Measurements from ENCODE around the gene NRAP. TPM values are rescaled to one million over a fixed set of nuclear protein-coding genes. Genes with fewer than 3 reads are reported as not detected.

The NRAP gene
- total RNA-seq, 2 experiments from 2014 or later, result not detected

DNA sequence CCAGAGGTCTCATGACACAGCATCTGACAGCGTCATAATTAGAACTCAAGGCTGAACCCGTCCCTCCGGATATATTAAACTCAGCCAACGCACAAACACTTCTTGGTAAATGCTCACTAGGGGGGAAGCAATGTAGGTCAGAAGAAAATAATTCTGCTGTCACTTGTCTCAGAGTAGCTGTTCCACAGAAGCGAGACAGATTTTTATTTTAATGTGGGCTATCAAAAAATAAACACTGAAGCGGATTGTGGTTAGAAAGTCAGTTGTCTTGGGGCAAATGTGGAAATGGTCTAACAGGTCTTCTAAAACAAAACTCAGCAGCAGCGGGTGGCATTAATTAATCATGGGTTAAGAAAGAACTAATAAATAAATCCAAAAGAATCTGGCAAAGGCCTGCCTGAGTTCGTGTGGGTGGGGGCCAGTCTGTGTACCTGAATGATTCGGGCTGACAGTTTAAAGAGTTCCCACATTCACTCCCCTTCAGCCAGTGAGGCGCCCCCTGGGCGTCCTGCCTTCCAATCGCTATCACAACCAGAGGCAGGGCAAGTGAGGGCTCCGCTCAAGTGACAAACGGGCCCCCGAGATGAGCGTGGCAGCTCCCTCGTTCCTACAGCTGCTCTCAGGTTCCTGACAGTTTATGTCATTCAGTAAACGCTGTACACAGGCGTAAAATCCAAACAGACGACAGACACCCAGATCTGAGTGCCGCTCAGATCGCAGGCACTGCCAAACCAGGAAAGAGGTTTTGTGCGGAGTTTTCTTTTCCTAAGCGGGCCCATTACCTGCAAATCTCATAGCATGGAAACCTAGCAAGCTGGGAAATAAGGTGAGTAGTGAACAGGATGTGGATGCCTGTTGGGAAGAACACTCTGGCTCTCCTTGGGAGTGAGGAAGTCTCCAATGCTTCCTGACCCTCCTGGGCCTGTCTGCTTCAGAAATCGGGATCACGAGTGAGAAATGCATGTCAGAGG lies 52.9 kb downstream of the NRAP start:
- H3K4me3 Mint-ChIP-seq, result no peak overlapping the region
- peaks cover 17% of the 10 kb centered on the region for H3K27me3 Mint-ChIP-seq
- no peaks in the 10 kb centered on the region for H3K4me1 Mint-ChIP-seq
- H3K27ac Mint-ChIP-seq, result no peak overlapping the region
- CTCF ChIA-PET, result no interaction called here
- DNase-seq, result no peak
- no peaks in the 10 kb centered on the region for H3K9me3 Mint-ChIP-seq
- POLR2A ChIA-PET, result no interaction called here
- no peaks in the 10 kb centered on the region for H3K36me3 Mint-ChIP-seq (ENCODE audit: low read depth)

DNA sequence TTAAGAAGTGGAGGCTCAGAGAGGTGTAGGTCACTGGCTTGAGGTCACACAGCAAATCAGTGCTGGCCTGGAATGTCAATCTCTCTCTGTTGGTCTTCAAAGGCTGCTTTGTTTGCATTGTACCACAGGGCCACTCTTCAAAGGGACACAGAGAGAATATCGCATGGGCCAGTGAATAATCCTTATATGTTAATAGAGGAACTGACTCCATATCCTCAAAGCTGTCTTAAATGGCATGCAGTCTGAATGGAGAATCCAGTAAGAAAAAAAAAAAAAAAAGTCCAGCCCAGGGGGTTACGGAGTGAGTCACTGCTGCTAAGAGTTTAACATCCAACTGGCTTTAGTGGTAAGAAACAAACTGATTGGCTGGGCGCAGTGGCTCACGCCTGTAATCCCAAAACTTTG lies 54.1 kb downstream of the NRAP start:
- Mint-ChIP-seq H3K4me3 (no peak overlapping the region), H3K4me1 (no peaks in the 10 kb centered on the region), H3K27me3 (peaks cover 12% of the 10 kb centered on the region), H3K9me3 (no peaks in the 10 kb centered on the region), H3K36me3 (ENCODE audit: low read depth) (no peaks in the 10 kb centered on the region), H3K27ac (no peak overlapping the region)
- no peak for DNase-seq
- ChIA-PET POLR2A (no interaction called here), CTCF (no interaction called here)

DNA sequence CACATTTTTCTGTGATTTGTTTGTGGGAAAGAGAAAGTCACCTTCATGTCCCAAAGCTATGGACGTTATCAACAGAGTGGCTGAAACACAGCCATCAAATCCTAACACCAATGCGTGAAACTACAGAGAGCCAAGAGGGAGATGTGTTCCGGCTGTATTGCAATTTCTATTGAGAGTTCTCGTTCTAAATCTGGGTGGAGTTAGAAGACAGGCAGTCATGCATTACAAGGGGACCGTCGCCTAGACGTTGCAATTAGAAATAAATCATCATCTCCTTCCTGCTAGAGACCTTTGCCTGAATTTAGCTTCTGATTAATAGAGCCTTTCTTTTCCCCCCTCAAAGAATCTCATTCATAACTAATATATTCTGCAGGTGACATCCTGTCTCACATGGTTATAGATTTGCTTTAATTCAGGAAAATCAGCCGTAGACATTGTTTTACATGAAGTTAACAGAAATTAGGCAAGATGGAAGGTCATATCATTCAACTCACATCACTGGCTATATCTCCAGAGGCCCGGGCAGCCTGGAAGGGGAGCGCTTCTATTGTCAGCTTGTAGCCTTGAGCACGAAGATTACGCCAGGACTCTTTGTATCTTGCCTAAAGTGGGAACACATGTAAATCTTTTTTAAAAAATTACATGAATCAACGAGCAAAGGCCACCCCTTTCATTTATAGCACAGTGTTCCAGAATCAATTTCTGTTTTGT lies 58.4 kb downstream of the NRAP start:
- ChIA-PET POLR2A (no interaction called here), CTCF (no interaction called here)
- H3K4me1 Mint-ChIP-seq, result no peaks in the 10 kb centered on the region
- H3K27ac Mint-ChIP-seq, result no peak overlapping the region
- H3K9me3 Mint-ChIP-seq, result peaks cover 5% of the 10 kb centered on the region
- no peaks in the 10 kb centered on the region for H3K36me3 Mint-ChIP-seq (ENCODE audit: low read depth)
- peaks cover 6% of the 10 kb centered on the region for H3K27me3 Mint-ChIP-seq
- no peak overlapping the region for H3K4me3 Mint-ChIP-seq
- DNase-seq, result no peak

DNA sequence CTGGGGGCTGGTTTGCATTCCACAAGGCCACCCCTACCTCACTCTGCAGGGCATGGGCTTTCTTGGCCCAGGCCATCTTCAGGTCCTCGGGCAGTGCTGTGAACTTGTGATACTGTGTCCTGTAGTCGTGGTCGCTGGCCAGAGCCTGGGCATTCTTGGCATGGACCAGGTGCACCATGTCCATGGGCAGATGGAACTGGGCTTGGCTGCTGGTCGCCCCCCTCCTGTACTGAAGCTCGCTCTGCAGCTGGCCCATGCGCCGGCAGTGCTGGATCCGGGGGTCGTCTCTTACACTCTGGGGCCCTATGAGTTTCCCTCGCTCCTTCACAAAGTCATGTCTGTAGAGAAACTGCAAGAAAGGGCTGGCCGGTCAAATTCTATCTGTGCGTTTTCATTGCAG lies 59.3 kb downstream of the NRAP start:
- H3K27me3 Mint-ChIP-seq, result peaks cover 6% of the 10 kb centered on the region
- CTCF ChIA-PET, result no interaction called here
- no peaks in the 10 kb centered on the region for H3K36me3 Mint-ChIP-seq (ENCODE audit: low read depth)
- DNase-seq, result no peak
- H3K27ac Mint-ChIP-seq, result no peak overlapping the region
- H3K4me3 Mint-ChIP-seq, result no peak overlapping the region
- no peaks in the 10 kb centered on the region for H3K4me1 Mint-ChIP-seq
- POLR2A ChIA-PET, result no interaction called here
- peaks cover 5% of the 10 kb centered on the region for H3K9me3 Mint-ChIP-seq

DNA sequence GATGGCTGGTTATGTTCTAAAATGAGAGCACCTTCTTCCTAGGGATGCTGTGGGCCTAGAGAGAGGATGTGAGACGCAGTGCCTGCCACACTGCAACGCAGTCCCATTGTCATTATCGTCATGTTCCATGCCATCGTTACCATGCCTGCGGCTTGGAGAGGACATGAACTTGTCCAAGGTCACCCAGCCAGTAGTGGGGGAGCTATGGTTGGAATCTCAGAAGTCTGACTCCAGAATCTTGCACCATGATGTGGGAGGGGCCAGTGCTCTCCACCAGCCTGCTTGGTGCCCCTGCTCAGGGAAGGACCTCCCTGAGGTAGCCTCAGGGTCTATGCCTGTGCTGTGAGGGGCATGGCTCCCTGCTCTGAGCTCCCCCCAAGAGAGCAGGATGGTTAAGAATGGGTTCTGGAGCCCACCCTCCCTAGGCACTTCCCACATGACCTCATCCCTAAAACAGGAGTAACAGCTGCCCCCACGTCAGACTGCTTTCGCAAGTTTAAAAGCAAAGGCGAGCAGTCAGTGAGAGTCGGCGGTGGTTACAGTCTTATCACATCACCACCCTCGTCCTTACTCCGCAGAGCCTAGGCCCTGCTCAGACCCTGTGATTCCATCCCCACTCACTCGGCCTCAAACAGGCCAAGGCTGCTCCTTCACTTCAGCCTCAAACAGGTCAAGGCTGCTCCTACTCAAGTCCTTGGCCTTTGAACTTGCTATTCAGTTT lies 60.6 kb downstream of the NRAP start:
- no peak overlapping the region for H3K27ac Mint-ChIP-seq
- no peaks in the 10 kb centered on the region for H3K36me3 Mint-ChIP-seq (ENCODE audit: low read depth)
- peaks cover 5% of the 10 kb centered on the region for H3K9me3 Mint-ChIP-seq
- CTCF ChIA-PET, result no interaction called here
- H3K4me3 Mint-ChIP-seq, result no peak overlapping the region
- H3K4me1 Mint-ChIP-seq, result no peaks in the 10 kb centered on the region
- DNase-seq, result no peak
- peaks cover 3% of the 10 kb centered on the region for H3K27me3 Mint-ChIP-seq
- POLR2A ChIA-PET, result no interaction called here

DNA sequence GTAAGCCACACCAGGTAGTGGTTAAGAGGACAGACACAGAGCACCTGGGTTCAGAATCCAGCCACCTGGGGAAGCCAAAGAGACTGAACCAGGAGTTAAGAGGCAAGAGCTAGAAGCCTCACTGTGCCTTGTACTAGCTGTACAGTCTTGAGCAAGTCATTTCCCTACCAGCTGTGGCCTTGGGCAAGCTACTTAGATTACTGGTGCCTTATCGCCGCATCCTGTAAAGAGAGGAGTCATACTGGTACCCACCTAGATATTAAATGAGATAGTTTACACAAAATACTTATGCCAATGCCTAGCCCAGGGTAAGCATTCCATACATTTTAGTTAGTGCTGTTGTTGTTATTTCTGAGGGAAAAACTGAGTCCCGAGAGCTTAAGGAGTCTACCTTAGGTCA lies 63.3 kb downstream of the NRAP start:
- H3K9me3 Mint-ChIP-seq, result peaks cover 5% of the 10 kb centered on the region
- H3K27me3 Mint-ChIP-seq, result peaks cover 4% of the 10 kb centered on the region
- DNase-seq, result no peak
- no peaks in the 10 kb centered on the region for H3K36me3 Mint-ChIP-seq (ENCODE audit: low read depth)
- POLR2A ChIA-PET, result no interaction called here
- no peak overlapping the region for H3K27ac Mint-ChIP-seq
- no peaks in the 10 kb centered on the region for H3K4me1 Mint-ChIP-seq
- no peak overlapping the region for H3K4me3 Mint-ChIP-seq
- CTCF ChIA-PET, result no interaction called here

DNA sequence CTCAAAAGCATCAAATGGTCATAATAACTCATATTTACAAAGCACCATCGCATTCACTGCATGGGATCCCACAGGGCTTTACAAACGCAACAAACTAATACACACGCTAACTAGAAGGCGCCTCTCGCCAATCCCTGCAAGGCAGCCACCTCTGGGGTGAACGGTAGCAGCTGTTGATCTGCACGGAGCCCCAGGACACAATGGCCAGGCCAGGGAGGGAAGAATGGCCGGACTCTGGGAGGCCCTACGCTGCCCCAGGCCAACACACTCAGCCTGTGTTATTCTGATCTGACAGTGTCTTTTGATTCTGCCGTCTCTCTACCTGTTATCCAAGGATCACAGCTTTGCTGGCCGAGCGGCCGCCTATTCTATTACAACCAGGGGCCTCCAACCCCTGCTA lies 69.2 kb downstream of the NRAP start:
- CTCF ChIA-PET, result no interaction called here
- H3K27ac Mint-ChIP-seq, result no peak overlapping the region
- no peak for DNase-seq
- no peaks in the 10 kb centered on the region for H3K36me3 Mint-ChIP-seq (ENCODE audit: low read depth)
- POLR2A ChIA-PET, result no interaction called here
- peaks cover 7% of the 10 kb centered on the region for H3K27me3 Mint-ChIP-seq
- no peak overlapping the region for H3K4me3 Mint-ChIP-seq
- no peaks in the 10 kb centered on the region for H3K9me3 Mint-ChIP-seq
- no peaks in the 10 kb centered on the region for H3K4me1 Mint-ChIP-seq

DNA sequence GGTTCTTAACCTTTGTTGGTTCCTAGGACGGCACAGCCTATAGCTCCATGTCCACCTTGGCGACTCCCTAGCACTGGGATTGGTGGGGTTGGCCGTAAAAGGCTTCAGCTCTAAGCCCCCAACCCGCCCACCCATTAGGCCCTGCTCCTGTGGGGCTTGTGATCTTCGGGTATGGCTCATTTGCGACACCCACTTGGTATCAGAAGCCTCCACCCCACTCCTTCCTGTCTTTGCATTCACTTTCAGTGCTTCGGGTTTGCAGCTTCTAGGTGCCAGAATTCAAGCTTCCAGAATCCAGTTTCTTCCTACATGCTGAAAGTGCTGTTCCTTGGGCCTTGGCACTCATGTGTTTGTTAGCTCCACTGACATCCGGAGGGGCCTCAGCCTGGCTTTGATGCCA lies 71.5 kb downstream of the NRAP start:
- CTCF ChIA-PET, result no interaction called here
- no peak overlapping the region for H3K4me3 Mint-ChIP-seq
- no peaks in the 10 kb centered on the region for H3K9me3 Mint-ChIP-seq
- no peaks in the 10 kb centered on the region for H3K36me3 Mint-ChIP-seq (ENCODE audit: low read depth)
- POLR2A ChIA-PET, result no interaction called here
- no peak for DNase-seq
- no peaks in the 10 kb centered on the region for H3K4me1 Mint-ChIP-seq
- H3K27ac Mint-ChIP-seq, result no peak overlapping the region
- H3K27me3 Mint-ChIP-seq, result peaks cover 3% of the 10 kb centered on the region

DNA sequence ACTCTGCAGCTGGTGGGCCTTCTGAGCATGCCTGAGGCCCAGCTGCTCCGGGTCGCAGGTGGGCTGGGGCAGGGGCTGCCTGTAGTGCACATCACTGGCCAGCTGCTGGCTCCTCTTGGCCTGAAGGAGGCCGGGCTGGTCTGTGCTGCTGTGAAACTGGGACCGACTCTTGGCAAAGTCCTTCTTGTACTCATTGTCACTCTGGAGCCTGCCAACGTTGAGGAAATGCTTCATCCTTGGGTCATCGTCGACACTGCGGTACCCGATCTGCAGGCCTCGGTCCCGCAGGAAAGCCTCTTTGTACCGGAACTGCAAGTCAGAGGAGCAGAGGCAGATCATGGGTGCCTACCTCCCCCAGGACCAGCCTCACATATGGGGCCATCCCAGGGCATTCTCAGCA lies 73.3 kb downstream of the NRAP start:
- Mint-ChIP-seq H3K27me3 (peaks cover 3% of the 10 kb centered on the region), H3K4me1 (no peaks in the 10 kb centered on the region), H3K4me3 (no peak overlapping the region), H3K27ac (no peak overlapping the region), H3K36me3 (ENCODE audit: low read depth) (no peaks in the 10 kb centered on the region), H3K9me3 (no peaks in the 10 kb centered on the region)
- ChIA-PET CTCF (no interaction called here), POLR2A (no interaction called here)
- DNase-seq, result no peak

DNA sequence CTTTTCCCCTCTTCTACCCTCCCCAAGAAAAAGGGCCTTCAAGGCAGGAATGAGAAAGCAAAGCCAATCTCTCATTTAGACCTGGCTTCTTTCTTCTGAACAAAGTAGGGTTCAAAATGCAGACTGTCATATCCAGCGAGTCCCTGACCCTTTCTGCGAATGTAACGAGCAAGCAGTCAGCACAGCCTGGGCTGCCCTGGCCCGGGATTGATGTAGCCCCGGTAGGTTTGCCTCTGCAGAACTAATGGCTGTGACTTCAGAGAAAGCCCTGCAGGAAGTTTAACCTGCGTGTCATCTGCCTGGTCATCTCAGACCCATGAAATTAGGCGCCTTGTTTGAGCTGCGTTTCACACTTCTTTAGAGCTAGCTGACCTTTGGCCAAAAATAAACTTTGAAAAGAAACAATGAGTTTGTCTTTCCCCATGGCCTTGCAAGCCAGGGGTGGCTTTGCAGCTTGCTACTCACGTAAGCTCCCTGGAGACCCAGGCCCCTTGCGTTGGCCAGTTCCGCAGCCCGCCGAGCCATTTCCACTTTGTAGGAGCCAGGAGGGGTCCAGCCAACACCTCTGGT lies 74.6 kb downstream of the NRAP start:
- Mint-ChIP-seq H3K9me3 (no peaks in the 10 kb centered on the region), H3K36me3 (ENCODE audit: low read depth) (no peaks in the 10 kb centered on the region), H3K4me1 (no peaks in the 10 kb centered on the region), H3K4me3 (no peak overlapping the region), H3K27ac (no peak overlapping the region), H3K27me3 (peaks cover 9% of the 10 kb centered on the region)
- DNase-seq, result no peak
- POLR2A ChIA-PET, result no interaction called here
- CTCF ChIA-PET, result no interaction called here

DNA sequence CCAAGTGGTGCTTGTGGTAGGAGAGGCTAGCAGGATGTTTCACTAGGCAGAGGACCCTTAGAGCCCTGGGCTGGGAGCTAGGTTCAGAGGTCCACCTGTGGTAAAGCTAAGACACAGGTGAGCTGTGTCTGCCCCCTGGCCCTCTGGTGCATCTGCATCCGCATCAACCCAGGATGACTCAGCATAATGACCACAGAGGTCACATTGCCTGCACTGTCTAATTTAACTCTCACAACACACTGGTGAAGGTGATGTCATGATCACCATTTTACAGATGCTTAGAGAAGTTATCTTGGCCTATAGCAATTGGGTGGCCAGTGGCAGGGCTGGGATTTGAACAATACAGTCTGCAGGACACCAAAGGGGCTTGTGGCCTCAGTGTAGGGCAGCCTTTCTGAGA lies 77.9 kb downstream of the NRAP start:
- H3K27ac Mint-ChIP-seq, result no peak overlapping the region
- no peak for DNase-seq
- peaks cover 13% of the 10 kb centered on the region for H3K27me3 Mint-ChIP-seq
- no peak overlapping the region for H3K4me3 Mint-ChIP-seq
- POLR2A ChIA-PET, result no interaction called here
- CTCF ChIA-PET, result no interaction called here
- H3K36me3 Mint-ChIP-seq (ENCODE audit: low read depth), result no peaks in the 10 kb centered on the region
- no peaks in the 10 kb centered on the region for H3K4me1 Mint-ChIP-seq
- no peaks in the 10 kb centered on the region for H3K9me3 Mint-ChIP-seq

DNA sequence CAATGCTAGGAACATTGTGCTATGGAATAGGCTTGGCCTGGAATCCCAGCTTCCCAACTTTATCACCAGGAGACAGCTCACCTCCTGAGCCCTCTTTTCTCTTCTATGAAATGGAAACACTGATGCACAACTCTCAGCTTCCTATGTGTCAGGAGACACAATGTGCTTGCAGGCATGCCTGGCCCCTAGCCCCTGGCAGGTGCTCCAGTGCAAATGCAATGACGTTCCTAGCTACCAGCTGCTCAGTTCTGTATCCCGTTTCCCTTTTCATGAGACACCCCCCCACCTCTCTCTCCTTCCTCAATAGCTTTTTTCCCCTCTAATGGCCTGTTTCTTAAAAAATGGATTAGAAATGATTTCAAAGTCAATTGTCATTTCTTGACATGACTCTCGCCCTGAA lies 80.3 kb downstream of the NRAP start:
- Mint-ChIP-seq H3K4me3 (no peak overlapping the region), H3K4me1 (no peaks in the 10 kb centered on the region), H3K27me3 (peaks cover 13% of the 10 kb centered on the region), H3K27ac (no peak overlapping the region), H3K9me3 (no peaks in the 10 kb centered on the region), H3K36me3 (ENCODE audit: low read depth) (no peaks in the 10 kb centered on the region)
- ChIA-PET CTCF (no interaction called here), POLR2A (no interaction called here)
- DNase-seq, result no peak

DNA sequence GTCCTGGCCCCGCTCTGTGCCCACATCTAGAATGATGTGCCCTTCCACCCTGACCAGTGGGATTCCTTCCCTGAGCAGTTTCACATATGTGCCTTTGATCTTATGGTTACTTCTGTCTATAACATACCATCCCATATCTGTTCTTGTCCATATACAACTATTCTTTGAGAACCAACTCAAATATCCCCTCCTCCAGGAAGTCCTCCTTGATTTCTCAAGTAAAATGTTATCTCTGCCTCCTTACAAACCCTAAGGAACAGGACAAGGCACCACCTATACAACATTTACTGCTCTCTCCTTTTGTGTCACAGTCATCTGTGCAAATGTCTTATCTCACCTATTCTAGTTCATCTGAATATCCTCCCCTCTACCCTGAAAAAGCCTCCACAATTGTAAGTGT lies 82.7 kb downstream of the NRAP start:
- no peaks in the 10 kb centered on the region for H3K9me3 Mint-ChIP-seq
- no peak overlapping the region for H3K27ac Mint-ChIP-seq
- ChIA-PET CTCF (no interaction called here), POLR2A (no interaction called here)
- DNase-seq, result no peak
- no peaks in the 10 kb centered on the region for H3K36me3 Mint-ChIP-seq (ENCODE audit: low read depth)
- no peak overlapping the region for H3K4me3 Mint-ChIP-seq
- H3K4me1 Mint-ChIP-seq, result no peaks in the 10 kb centered on the region
- H3K27me3 Mint-ChIP-seq, result peaks cover 13% of the 10 kb centered on the region

All from activated CD4-positive, alpha-beta memory T cell treated with anti-CD3 and anti-CD28 coated beads, Interleukin-2, amount 10 ng/mL, durations not matched to agents 7 days and 5 days (primary cell).